H9 (cell line): ENCODE measurements around the gene STAT3. TPM values are rescaled to one million over a fixed set of nuclear protein-coding genes. Genes with fewer than 3 reads are reported as not detected.

ENCODE experiments used
- DNase-seq: peaks from one replicate; pipeline ENCODE4 v3.0.0-alpha.2; 2017
- H2AFZ ChIP-seq: one replicate; pipeline ENCODE4 v1.6.1; 2013; ENCODE audit warnings: mild to moderate bottlenecking, low read length, control low read depth, moderate library complexity
- H2AK5ac ChIP-seq: 2 replicates; pipeline ENCODE4 v1.6.1; 2013; ENCODE audit warnings: low read length, control low read depth, mixed read lengths; ENCODE audit not compliant: insufficient read length
- H2BK120ac ChIP-seq: one replicate; pipeline ENCODE4 v1.6.1; 2013; ENCODE audit warnings: low read depth, mild to moderate bottlenecking, low read length, control low read depth, inconsistent platforms; ENCODE audit not compliant: poor library complexity, severe bottlenecking
- H2BK12ac ChIP-seq: 2 replicates; pipeline ENCODE4 v1.6.1; 2013; ENCODE audit warnings: low read length, control low read depth, mixed read lengths, low read depth; ENCODE audit not compliant: insufficient read length
- H2BK15ac ChIP-seq: 2 replicates; pipeline ENCODE4 v1.6.1; 2013; ENCODE audit warnings: low read depth, low read length, control low read depth
- H2BK20ac ChIP-seq: one replicate; pipeline ENCODE4 v1.6.1; 2013; ENCODE audit warnings: low read depth, mild to moderate bottlenecking, low read length, control low read depth, inconsistent platforms; ENCODE audit not compliant: poor library complexity, severe bottlenecking
- H2BK5ac ChIP-seq: 2 replicates; pipeline ENCODE4 v1.6.1; 2013; ENCODE audit warnings: low read length, control low read depth, mixed read lengths; ENCODE audit not compliant: insufficient read length
- H3K14ac ChIP-seq: 2 replicates; pipeline ENCODE4 v1.6.1; 2013; ENCODE audit warnings: low read length, control low read depth; ENCODE audit not compliant: insufficient read depth
- H3K18ac ChIP-seq: 2 replicates; pipeline ENCODE4 v1.6.1; 2013; ENCODE audit warnings: low read depth, mild to moderate bottlenecking, mixed read lengths, low read length, control low read depth; ENCODE audit not compliant: insufficient read length
- H3K23ac ChIP-seq: 2 replicates; pipeline ENCODE4 v1.6.1; 2013; ENCODE audit warnings: low read length, control low read depth, mixed read lengths, low read depth; ENCODE audit not compliant: insufficient read length
- H3K23me2 ChIP-seq: 2 replicates; pipeline ENCODE4 v1.6.1; 2013; ENCODE audit warnings: low read depth, mild to moderate bottlenecking, mixed read lengths, low read length, control low read depth; ENCODE audit not compliant: insufficient read length, poor library complexity, severe bottlenecking
- H3K27ac ChIP-seq: 2 replicates; pipeline ENCODE4 v1.5.1; 2013; ENCODE audit warnings: low read length, control low read depth, mixed read lengths, low read depth; ENCODE audit not compliant: insufficient read length
- H3K27me3 ChIP-seq: 2 replicates; pipeline ENCODE4 v1.6.1; 2013; ENCODE audit warnings: low read length, control low read depth, inconsistent platforms; ENCODE audit not compliant: insufficient read depth
- H3K4ac ChIP-seq: 2 replicates; pipeline ENCODE4 v1.6.1; 2013; ENCODE audit warnings: low read depth, mild to moderate bottlenecking, control low read depth, inconsistent platforms, low read length, moderate library complexity
- H3K4me1 ChIP-seq: 2 replicates; pipeline ENCODE4 v1.6.1; 2013; ENCODE audit warnings: low read length, control low read depth, inconsistent platforms; ENCODE audit not compliant: insufficient read depth
- H3K4me2 ChIP-seq: 2 replicates; pipeline ENCODE4 v1.6.1; 2013; ENCODE audit warnings: low read length, control low read depth, mixed read lengths; ENCODE audit not compliant: insufficient read length, insufficient read depth
- H3K56ac ChIP-seq: 2 replicates; pipeline ENCODE4 v1.6.1; 2013; ENCODE audit warnings: low read depth, mild to moderate bottlenecking, mixed read lengths, low read length, control low read depth; ENCODE audit not compliant: insufficient read length
- H3K79me1 ChIP-seq: 2 replicates; pipeline ENCODE4 v1.6.1; 2013; ENCODE audit warnings: low read depth, mild to moderate bottlenecking, moderate library complexity, low read length, control low read depth, inconsistent platforms; ENCODE audit not compliant: insufficient read depth, poor library complexity, severe bottlenecking
- H3K79me2 ChIP-seq: 2 replicates; pipeline ENCODE4 v1.6.1; 2013; ENCODE audit warnings: low read length, control low read depth, inconsistent platforms; ENCODE audit not compliant: insufficient read depth
- H3K9ac ChIP-seq: 2 replicates; pipeline ENCODE4 v1.6.1; 2013; ENCODE audit warnings: low read length, control low read depth, mixed read lengths; ENCODE audit not compliant: insufficient read length; ENCODE audit errors: extremely low read depth
- H3K9me3 ChIP-seq: one replicate; pipeline ENCODE4 v1.6.1; 2013; ENCODE audit warnings: low read depth, low read length, inconsistent platforms; ENCODE audit not compliant: control insufficient read depth
- H3T11ph ChIP-seq: one replicate; pipeline ENCODE4 v1.6.1; 2013; ENCODE audit warnings: mild to moderate bottlenecking, low read length, control low read depth, inconsistent platforms
- H4K20me1 ChIP-seq: one replicate; pipeline ENCODE4 v1.6.1; 2013; ENCODE audit not compliant: control insufficient read depth, insufficient read length, insufficient read depth
- H4K5ac ChIP-seq: 2 replicates; pipeline ENCODE4 v1.6.1; 2013; ENCODE audit warnings: low read depth, mild to moderate bottlenecking, mixed read lengths, low read length, control low read depth; ENCODE audit not compliant: insufficient read length
- H4K8ac ChIP-seq: replicated peaks from 2 replicates; pipeline ENCODE4 v1.6.1; 2013; ENCODE audit warnings: low read length, control low read depth, mixed read lengths, low read depth; ENCODE audit not compliant: insufficient read length
- H4K91ac ChIP-seq: 2 replicates; pipeline ENCODE4 v1.6.1; 2013; ENCODE audit warnings: low read depth, mild to moderate bottlenecking, moderate library complexity, mixed read lengths, low read length, control low read depth; ENCODE audit not compliant: insufficient read length
- H3K27ac Mint-ChIP-seq, 3 experiments: 2 replicates in 2 of 3; 3 replicates in 1 of 3; pipeline ENCODE4 v1.8.0; 2020 to 2021; ENCODE audit warnings: mixed read lengths in 3 of 3, mild to moderate bottlenecking in 1 of 3, moderate library complexity in 1 of 3
- H3K27me3 Mint-ChIP-seq: 2 replicates; pipeline ENCODE4 v1.8.0; 2021; ENCODE audit warnings: low read depth, mild to moderate bottlenecking, moderate library complexity, mixed read lengths
- H3K36me3 Mint-ChIP-seq, 3 experiments: 2 replicates in 2 of 3; 3 replicates in 1 of 3; pipeline ENCODE4 v1.8.0; 2020 to 2021; ENCODE audit warnings: low read depth in 3 of 3, mixed read lengths in 3 of 3; ENCODE audit not compliant: insufficient read depth in 1 of 3
- H3K4me1 Mint-ChIP-seq, 2 experiments: 2 replicates each; pipeline ENCODE4 v1.8.0; 2020; ENCODE audit warnings: mixed read lengths in 2 of 2
- H3K4me3 Mint-ChIP-seq, 2 experiments: 2 replicates in 1 of 2; 3 replicates in 1 of 2; pipeline ENCODE4 v1.8.0; 2020 to 2021; ENCODE audit warnings: mild to moderate bottlenecking in 2 of 2, mixed read lengths in 2 of 2, moderate library complexity in 1 of 2
- H3K9me3 Mint-ChIP-seq, 2 experiments: 2 replicates in 1 of 2; 3 replicates in 1 of 2; pipeline ENCODE4 v1.8.0; 2020; ENCODE audit warnings: mild to moderate bottlenecking in 2 of 2, mixed read lengths in 2 of 2, moderate library complexity in 1 of 2
- CTCF ChIP-seq: fragments of 200-600 bp; sonication (generic); conservative IDR thresholded peaks from 3 replicates; pipeline ENCODE4 v1.8.0; 2021; ENCODE audit warnings: antibody characterized with exemption, mild to moderate bottlenecking
- total RNA-seq: library from RNA; stranded (reverse); gene quantifications from 2 replicates; pipeline ENCODE4 v1.2.1, GENCODE V29; 2021

The STAT3 gene
- total RNA-seq, 1 experiment from 2014 or later, result 83.2 TPM

DNA sequence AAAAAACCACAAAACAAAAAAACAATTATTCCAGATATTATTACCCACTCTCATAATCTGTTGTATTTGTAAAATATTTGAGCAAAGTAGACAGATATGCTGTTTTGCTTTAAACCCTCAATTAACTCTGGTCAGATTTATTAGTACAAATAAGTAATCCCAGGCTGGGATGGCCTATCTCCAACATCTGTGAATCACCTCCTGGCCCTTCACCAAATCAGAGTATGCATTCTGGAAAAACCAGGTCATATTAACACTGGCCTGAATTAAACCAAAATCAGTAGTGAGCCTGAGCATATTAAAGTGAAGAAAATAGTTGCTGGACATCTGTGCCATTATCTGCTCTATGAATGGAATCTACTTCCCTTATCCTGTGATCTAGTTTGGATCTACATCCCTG is 41.0 kb downstream of the STAT3 start:
- H3K79me1 ChIP-seq, result no peaks in the 10 kb centered on the region
- DNase-seq, result no peak
- no peak overlapping the region for H3K4me3 Mint-ChIP-seq
- H4K5ac ChIP-seq, result no peak overlapping the region
- no peak overlapping the region for H4K8ac ChIP-seq
- no peaks in the 10 kb centered on the region for H3K23me2 ChIP-seq
- no peaks in the 10 kb centered on the region for H3K27me3 ChIP-seq
- H4K91ac ChIP-seq, result no peak overlapping the region
- no peak overlapping the region for H3K18ac ChIP-seq
- no peak overlapping the region for H3K23ac ChIP-seq
- H3K4me1 ChIP-seq, result peaks cover 2% of the 10 kb centered on the region
- no peak overlapping the region for H3K14ac ChIP-seq
- no peaks in the 10 kb centered on the region for H3K9me3 ChIP-seq
- H3K27ac ChIP-seq, result no peak overlapping the region
- no peak overlapping the region for H2BK20ac ChIP-seq
- TF ChIP-seq CTCF, result no peak
- peak overlapping the region in 1 of 3 experiments; percentile 85; a peak in 4 of 7 replicates for H3K27ac Mint-ChIP-seq
- H2AK5ac ChIP-seq, result no peak overlapping the region
- no peak overlapping the region for H3K4me2 ChIP-seq
- H3K9ac ChIP-seq, result no peak overlapping the region
- no peak overlapping the region for H2BK12ac ChIP-seq
- no peak overlapping the region for H3K4ac ChIP-seq
- H3K4me1 Mint-ChIP-seq, result peaks cover 19 to 38% of the 10 kb centered on the region in 2 experiments
- H3K36me3 Mint-ChIP-seq, result peaks cover 18 to 55% (median 50%) of the 10 kb centered on the region in 3 experiments; a peak in 6 of 7 replicates
- no peaks in the 10 kb centered on the region for H3K9me3 Mint-ChIP-seq
- no peaks in the 10 kb centered on the region; the same call in 1 of the 2 replicates for H3K79me2 ChIP-seq
- no peak overlapping the region for H3K56ac ChIP-seq
- H3K27me3 Mint-ChIP-seq, result no peaks in the 10 kb centered on the region
- no peak overlapping the region for H2BK15ac ChIP-seq
- no peak overlapping the region for H3T11ph ChIP-seq
- H2BK5ac ChIP-seq, result no peak overlapping the region
- no peak overlapping the region for H2BK120ac ChIP-seq
- H2AFZ ChIP-seq, result no peak overlapping the region
- H4K20me1 ChIP-seq, result no peaks in the 10 kb centered on the region
